Mesendoderm (in vitro differentiated cells): Measurements from ENCODE around the gene XDH.

Source experiments
- DNase-seq: peaks from one replicate; pipeline ENCODE4 v3.0.0; 2013
- H2AK5ac ChIP-seq: 2 replicates; pipeline ENCODE4 v1.6.1; 2013; ENCODE audit warnings: low read length, inconsistent platforms
- H2BK120ac ChIP-seq: 2 replicates; pipeline ENCODE4 v1.6.1; 2013; ENCODE audit warnings: low read depth, mild to moderate bottlenecking, low read length, moderate library complexity, mixed read lengths
- H2BK15ac ChIP-seq: replicated peaks from 2 replicates; pipeline ENCODE4 v1.6.1; 2013; ENCODE audit warnings: low read depth, mild to moderate bottlenecking, moderate library complexity
- H2BK5ac ChIP-seq: 2 replicates; pipeline ENCODE4 v1.6.1; 2013; ENCODE audit warnings: low read length, inconsistent platforms
- H3K18ac ChIP-seq: 2 replicates; pipeline ENCODE4 v1.6.1; 2013; ENCODE audit warnings: mild to moderate bottlenecking, low read length, mixed read lengths
- H3K23ac ChIP-seq: one replicate; pipeline ENCODE4 v1.6.1; 2013; ENCODE audit warnings: low read length
- H3K27ac ChIP-seq: 2 replicates; pipeline ENCODE4 v1.5.1; 2013; ENCODE audit warnings: low read depth, mild to moderate bottlenecking, inconsistent platforms, low read length, moderate library complexity
- H3K27me3 ChIP-seq: 2 replicates; pipeline ENCODE4 v1.6.1; 2013; ENCODE audit warnings: low read length, control low read depth, mild to moderate bottlenecking, inconsistent platforms; ENCODE audit not compliant: insufficient read depth, poor library complexity
- H3K36me3 ChIP-seq: 2 replicates; pipeline ENCODE4 v1.6.1; 2013; ENCODE audit warnings: low read length, inconsistent platforms; ENCODE audit not compliant: control insufficient read depth, insufficient read depth
- H3K4ac ChIP-seq: one replicate; pipeline ENCODE4 v1.6.1; 2013; ENCODE audit warnings: low read depth, mild to moderate bottlenecking, low read length, moderate library complexity
- H3K4me1 ChIP-seq: 2 replicates; pipeline ENCODE4 v1.6.1; 2013; ENCODE audit warnings: low read depth, low read length, inconsistent platforms; ENCODE audit not compliant: control insufficient read depth
- H3K4me2 ChIP-seq: 2 replicates; pipeline ENCODE4 v1.6.1; 2013; ENCODE audit warnings: low read length
- H3K4me3 ChIP-seq: 2 replicates; pipeline ENCODE4 v1.5.1; 2013; ENCODE audit warnings: mild to moderate bottlenecking, low read length
- H3K56ac ChIP-seq: one replicate; pipeline ENCODE4 v1.6.1; 2013; ENCODE audit warnings: low read length
- H3K79me1 ChIP-seq: 2 replicates; pipeline ENCODE4 v1.6.1; 2013; ENCODE audit warnings: low read length, inconsistent platforms
- H3K79me2 ChIP-seq: 2 replicates; pipeline ENCODE4 v1.6.1; 2013; ENCODE audit warnings: mild to moderate bottlenecking, low read length; ENCODE audit not compliant: control insufficient read depth, insufficient read depth
- H3K9ac ChIP-seq: 2 replicates; pipeline ENCODE4 v1.6.1; 2013; ENCODE audit warnings: low read length, inconsistent platforms
- H4K5ac ChIP-seq: one replicate; pipeline ENCODE4 v1.6.1; 2013; ENCODE audit warnings: low read length
- H4K8ac ChIP-seq: one replicate; pipeline ENCODE4 v1.6.1; 2013; ENCODE audit warnings: low read depth, mild to moderate bottlenecking, control low read depth, low read length, moderate library complexity
- WGBS: extraction: QIAGEN DNeasy Blood & Tissue Kit; methylation state at CpG from one replicate; pipeline ENCODE4 v1.1.7; 2013; ENCODE audit warnings: low lambda C conversion rate, missing lambda C conversion rate; ENCODE audit not compliant: insufficient coverage; ENCODE audit errors: extremely low coverage; 5-methylcytosine and 5-hydroxymethylcytosine counted together

Gene XDH

DNA sequence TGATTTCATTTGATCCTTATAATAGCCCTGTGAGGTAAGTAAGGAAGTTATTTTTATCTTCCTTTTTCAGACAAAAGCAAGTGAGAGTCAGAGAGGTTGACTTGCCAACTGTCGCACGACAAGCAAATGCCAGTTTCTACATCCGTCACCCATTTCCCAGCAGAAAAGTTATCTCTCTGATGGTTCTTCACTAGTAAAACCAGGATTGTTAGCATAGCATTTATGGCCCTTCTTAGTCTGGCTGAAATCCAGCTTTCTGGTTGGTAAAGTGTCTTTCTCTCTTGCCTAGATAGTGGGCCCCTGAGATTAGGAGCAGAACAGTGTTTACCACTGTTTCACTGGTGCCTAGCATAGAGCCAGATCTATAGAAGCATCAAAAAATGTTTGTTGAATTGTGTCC, 7.1 kb upstream of the XDH start:
- H4K8ac ChIP-seq = no peak overlapping the region
- no peak overlapping the region for H3K23ac ChIP-seq
- no peak overlapping the region for H3K27ac ChIP-seq
- H2BK15ac ChIP-seq = no peak overlapping the region
- H3K4ac ChIP-seq = no peak overlapping the region
- no peak overlapping the region for H4K5ac ChIP-seq
- H3K4me3 ChIP-seq = no peak overlapping the region
- no peak for DNase-seq
- H3K27me3 ChIP-seq = no peaks in the 10 kb centered on the region
- no peaks in the 10 kb centered on the region for H3K4me1 ChIP-seq
- no peak overlapping the region for H3K9ac ChIP-seq
- H3K79me1 ChIP-seq = no peaks in the 10 kb centered on the region
- H3K79me2 ChIP-seq = no peaks in the 10 kb centered on the region
- H3K4me2 ChIP-seq = no peak overlapping the region
- H2BK120ac ChIP-seq = no peak overlapping the region
- no peaks in the 10 kb centered on the region for H3K36me3 ChIP-seq
- no peak overlapping the region for H2BK5ac ChIP-seq
- H2AK5ac ChIP-seq = no peak overlapping the region
- no CpG with 5 or more reads among the region's 3 CpGs for WGBS
- H3K18ac ChIP-seq = no peak overlapping the region
- H3K56ac ChIP-seq = no peak overlapping the region

DNA sequence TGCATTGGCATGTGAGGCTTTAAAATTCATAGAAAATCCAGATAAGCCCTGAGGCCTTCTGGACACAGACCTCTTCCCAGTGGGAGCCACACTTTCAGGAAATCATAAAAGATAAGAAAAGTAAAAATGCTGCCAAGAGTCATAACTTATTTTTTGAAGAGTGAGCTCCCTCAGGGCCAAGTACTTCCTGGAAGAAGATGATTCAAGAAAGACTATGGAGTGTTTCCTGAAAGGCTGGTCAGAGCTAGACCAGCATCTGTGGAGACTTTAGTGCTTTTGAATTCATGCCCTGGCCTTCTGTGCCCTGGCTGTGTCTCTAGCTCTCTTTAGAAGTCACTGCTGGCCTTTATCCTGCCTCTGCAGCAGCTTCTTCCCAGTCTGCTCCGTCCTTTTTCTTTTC, 6.4 kb upstream of the XDH start:
- no peak overlapping the region for H3K9ac ChIP-seq
- H3K4ac ChIP-seq = no peak overlapping the region
- no peak overlapping the region for H3K4me3 ChIP-seq
- no peak overlapping the region for H2BK5ac ChIP-seq
- no peaks in the 10 kb centered on the region for H3K79me1 ChIP-seq
- H2BK15ac ChIP-seq = no peak overlapping the region
- H3K4me1 ChIP-seq = no peaks in the 10 kb centered on the region
- H3K27me3 ChIP-seq = no peaks in the 10 kb centered on the region
- H3K23ac ChIP-seq = no peak overlapping the region
- H3K18ac ChIP-seq = no peak overlapping the region
- H4K8ac ChIP-seq = no peak overlapping the region
- DNase-seq = no peak
- H4K5ac ChIP-seq = no peak overlapping the region
- no peak overlapping the region for H3K56ac ChIP-seq
- no peaks in the 10 kb centered on the region for H3K36me3 ChIP-seq
- no peak overlapping the region for H2AK5ac ChIP-seq
- H3K4me2 ChIP-seq = no peak overlapping the region
- H3K79me2 ChIP-seq = no peaks in the 10 kb centered on the region
- no CpG with 5 or more reads among the region's 1 CpG for WGBS
- no peak overlapping the region for H2BK120ac ChIP-seq
- H3K27ac ChIP-seq = no peak overlapping the region

GRCh38 chr2:31419386-31419785, 4.8 kb upstream of the XDH start:
- Histone ChIP-seq H3K4ac (no peak overlapping the region), H2BK120ac (no peak overlapping the region), H3K4me3 (no peak overlapping the region), H4K8ac (no peak overlapping the region), H3K36me3 (no peaks in the 10 kb centered on the region), H3K27ac (no peak overlapping the region), H3K79me2 (no peaks in the 10 kb centered on the region), H3K9ac (no peak overlapping the region), H2BK15ac (no peak overlapping the region), H3K79me1 (no peaks in the 10 kb centered on the region), H3K27me3 (no peaks in the 10 kb centered on the region), H4K5ac (no peak overlapping the region), H3K4me1 (no peaks in the 10 kb centered on the region), H3K4me2 (no peak overlapping the region), H3K18ac (no peak overlapping the region), H2AK5ac (no peak overlapping the region), H3K23ac (no peak overlapping the region), H2BK5ac (no peak overlapping the region), H3K56ac (no peak overlapping the region)
- no peak for DNase-seq

DNA sequence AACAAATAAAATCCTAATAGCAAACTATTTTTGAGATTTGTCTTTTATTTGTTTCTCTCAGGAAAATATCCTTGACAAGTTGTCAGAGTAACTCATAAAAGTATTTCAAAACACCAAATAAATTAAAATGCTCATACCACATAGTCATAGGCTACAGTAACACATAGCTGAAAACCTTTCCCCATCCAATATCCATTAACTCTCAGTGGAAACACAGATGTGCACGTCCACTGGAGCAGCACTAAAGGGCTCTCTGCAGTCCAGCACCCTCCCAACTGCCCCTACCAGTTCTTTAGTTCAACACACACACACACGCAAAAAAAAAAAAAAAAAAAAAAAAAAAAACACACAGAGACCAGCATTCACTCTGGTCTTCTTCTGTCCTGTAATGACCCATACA, 879 bp upstream of the XDH start:
- Histone ChIP-seq H2AK5ac (no peak overlapping the region), H3K23ac (no peak overlapping the region), H3K56ac (no peak overlapping the region), H3K18ac (no peak overlapping the region), H3K4ac (no peak overlapping the region), H3K4me1 (no peaks in the 10 kb centered on the region), H4K5ac (no peak overlapping the region), H3K27ac (no peak overlapping the region), H3K9ac (no peak overlapping the region), H2BK5ac (no peak overlapping the region), H3K79me2 (no peaks in the 10 kb centered on the region), H2BK120ac (no peak overlapping the region), H3K27me3 (no peaks in the 10 kb centered on the region), H4K8ac (no peak overlapping the region), H3K79me1 (no peaks in the 10 kb centered on the region), H3K4me3 (no peak overlapping the region), H3K36me3 (no peaks in the 10 kb centered on the region), H3K4me2 (no peak overlapping the region), H2BK15ac (no peak overlapping the region)
- no CpG with 5 or more reads among the region's 2 CpGs for WGBS
- DNase-seq = no peak

DNA sequence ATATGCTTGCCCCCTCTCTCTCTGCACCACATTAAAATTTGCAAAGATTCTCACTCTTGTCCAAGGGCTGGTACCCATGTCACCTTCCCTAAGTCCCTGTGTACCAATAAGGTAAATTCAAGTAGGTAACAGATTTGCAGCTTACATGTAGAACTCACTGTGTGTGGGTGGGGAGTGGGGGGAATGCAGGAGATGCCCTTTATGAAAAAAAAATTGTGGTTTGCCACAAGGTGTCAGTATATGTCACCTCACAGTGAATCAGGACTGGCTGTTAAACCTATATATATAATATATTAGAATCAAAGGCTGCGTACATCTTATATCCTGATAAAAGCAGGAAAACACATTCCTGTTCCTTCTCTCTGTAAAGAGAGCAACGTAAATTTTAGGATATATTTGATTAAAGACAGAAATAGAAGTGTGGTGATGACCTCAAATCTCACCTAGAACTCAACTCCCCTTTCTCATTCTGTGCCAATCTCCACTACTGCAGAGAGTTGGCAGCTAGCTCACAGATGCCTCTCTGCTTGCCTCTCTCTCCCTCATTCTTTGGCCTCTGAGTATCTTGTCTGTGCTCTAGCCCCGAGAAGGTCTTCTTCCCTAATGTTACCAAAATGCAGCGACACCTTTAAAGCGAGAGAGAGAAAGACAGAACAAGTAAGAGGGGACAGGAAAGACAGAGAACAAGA, 536 bp downstream of the XDH start:
- no peak overlapping the region for H4K5ac ChIP-seq
- H3K79me2 ChIP-seq = no peaks in the 10 kb centered on the region
- H3K4ac ChIP-seq = no peak overlapping the region
- H2AK5ac ChIP-seq = no peak overlapping the region
- peak; percentile 29 for DNase-seq
- no peak overlapping the region for H4K8ac ChIP-seq
- H3K23ac ChIP-seq = no peak overlapping the region
- H3K27me3 ChIP-seq = no peaks in the 10 kb centered on the region
- no peak overlapping the region for H3K9ac ChIP-seq
- H3K36me3 ChIP-seq = no peaks in the 10 kb centered on the region
- H3K4me3 ChIP-seq = no peak overlapping the region
- H2BK15ac ChIP-seq = no peak overlapping the region
- H3K56ac ChIP-seq = no peak overlapping the region
- H2BK120ac ChIP-seq = no peak overlapping the region
- WGBS = no CpG with 5 or more reads among the region's 5 CpGs
- no peaks in the 10 kb centered on the region for H3K4me1 ChIP-seq
- no peak overlapping the region for H3K18ac ChIP-seq
- H2BK5ac ChIP-seq = no peak overlapping the region
- H3K4me2 ChIP-seq = no peak overlapping the region
- H3K27ac ChIP-seq = no peak overlapping the region
- no peaks in the 10 kb centered on the region for H3K79me1 ChIP-seq

- no peak overlapping the region for H2AK5ac ChIP-seq
- H4K8ac ChIP-seq = no peak overlapping the region
- H3K36me3 ChIP-seq = no peaks in the 10 kb centered on the region
- H2BK5ac ChIP-seq = no peak overlapping the region
- no peaks in the 10 kb centered on the region for H3K4me1 ChIP-seq
- no CpG with 5 or more reads among the region's 1 CpG for WGBS
- no peak overlapping the region for H3K18ac ChIP-seq
- no peak overlapping the region for H3K4me2 ChIP-seq
- no peak overlapping the region for H3K23ac ChIP-seq
- H3K79me2 ChIP-seq = no peaks in the 10 kb centered on the region
- no peaks in the 10 kb centered on the region for H3K27me3 ChIP-seq
- no peaks in the 10 kb centered on the region for H3K79me1 ChIP-seq
- no peak overlapping the region for H2BK15ac ChIP-seq
- H3K4ac ChIP-seq = no peak overlapping the region
- H4K5ac ChIP-seq = no peak overlapping the region
- no peak overlapping the region for H3K4me3 ChIP-seq
- no peak overlapping the region for H3K27ac ChIP-seq
- H3K9ac ChIP-seq = no peak overlapping the region
- no peak overlapping the region for H2BK120ac ChIP-seq
- no peak overlapping the region for H3K56ac ChIP-seq
- DNase-seq = no peak
Measured at GRCh38 chr2:31413025-31413424, 1.5 kb downstream of the XDH start.
